ENCODE measurements around the gene BCDIN3D.
"Not testable (repeated sequence)": the region's sequence is repeated elsewhere in the genome, so short reads cannot be mapped to it uniquely, and the experiment has no call there.

The BCDIN3D gene

GRCh38 chr12:49882248-49882850, 39.4 kb upstream of the BCDIN3D start:
- H3K27ac Mint-ChIP-seq = no peak overlapping the region
- H3K4me1 Mint-ChIP-seq = no peaks in the 10 kb centered on the region
- no peaks in the 10 kb centered on the region for H3K36me3 Mint-ChIP-seq (ENCODE audit: low read depth)
- H3K9me3 Mint-ChIP-seq = peaks cover 31% of the 10 kb centered on the region
- ATAC-seq (no peak), DNase-seq (no peak)
- no peak overlapping the region for H3K4me3 Mint-ChIP-seq
- peaks cover 7% of the 10 kb centered on the region for H3K27me3 Mint-ChIP-seq

DNA sequence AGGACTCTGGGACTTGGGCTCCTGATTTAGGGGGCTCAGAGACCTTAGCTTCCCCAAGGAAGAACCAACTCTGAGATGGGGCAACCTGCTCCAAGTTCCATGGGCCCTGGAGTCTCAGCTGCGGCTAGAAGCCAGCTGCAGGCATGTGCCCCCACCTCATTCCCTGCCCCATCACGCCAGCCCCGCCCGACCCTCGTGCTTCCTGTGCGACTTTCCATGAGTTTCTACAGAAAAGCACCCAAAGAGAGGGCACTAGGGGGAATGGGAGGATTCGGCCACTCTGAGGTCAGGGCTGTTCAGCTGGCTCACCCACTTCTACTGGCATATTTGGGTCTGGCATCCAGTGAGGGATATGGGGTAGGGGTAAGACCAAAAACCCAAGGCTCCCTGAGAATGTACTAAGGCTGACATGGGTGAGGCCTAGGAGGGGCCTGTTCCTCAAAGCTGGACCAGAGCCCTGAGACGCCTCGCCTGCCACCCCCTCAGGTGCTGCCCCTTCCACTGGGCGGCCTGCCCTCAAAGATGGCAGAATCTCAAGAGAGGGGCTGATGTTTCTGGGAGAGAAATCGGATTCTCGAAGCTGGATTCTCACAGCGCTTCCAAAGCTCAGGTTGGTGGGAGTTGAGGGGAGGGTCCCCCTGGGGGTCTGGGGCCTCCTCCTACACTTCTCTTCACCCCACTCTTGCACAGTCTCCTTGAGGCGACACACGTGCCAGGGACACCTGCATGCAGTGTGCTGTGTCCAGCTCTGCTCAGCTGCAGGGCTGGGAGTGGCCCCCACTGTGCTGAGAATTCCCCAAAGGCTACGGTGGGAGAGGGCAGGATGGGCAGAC, 38.7 kb upstream of the BCDIN3D start:
- Mint-ChIP-seq H3K9me3 (peaks cover 31% of the 10 kb centered on the region), H3K4me1 (no peaks in the 10 kb centered on the region), H3K4me3 (no peak overlapping the region), H3K27me3 (peaks cover 7% of the 10 kb centered on the region), H3K36me3 (ENCODE audit: low read depth) (no peaks in the 10 kb centered on the region), H3K27ac (no peak overlapping the region)
- DNase-seq (no peak), ATAC-seq (no peak)

- peaks cover 7% of the 10 kb centered on the region for H3K27me3 Mint-ChIP-seq
- no peak for DNase-seq
- H3K36me3 Mint-ChIP-seq (ENCODE audit: low read depth) = no peaks in the 10 kb centered on the region
- peaks cover 31% of the 10 kb centered on the region for H3K9me3 Mint-ChIP-seq
- H3K4me1 Mint-ChIP-seq = no peaks in the 10 kb centered on the region
- no peak for ATAC-seq
- no peak overlapping the region for H3K27ac Mint-ChIP-seq
- H3K4me3 Mint-ChIP-seq = no peak overlapping the region
Measured at GRCh38 chr12:49880756-49881414, 38.0 kb upstream of the BCDIN3D start.

- H3K4me1 Mint-ChIP-seq; H3K4me3 Mint-ChIP-seq; H3K36me3 Mint-ChIP-seq (ENCODE audit: low read depth); DNase-seq; H3K27ac Mint-ChIP-seq; H3K27me3 Mint-ChIP-seq; ATAC-seq: not testable (repeated sequence)
- H3K9me3 Mint-ChIP-seq = peaks cover 31% of the 10 kb centered on the region
Measured at GRCh38 chr12:49879065-49879464, 36.2 kb upstream of the BCDIN3D start.

- Mint-ChIP-seq H3K27ac (no peak overlapping the region), H3K4me3 (no peak overlapping the region), H3K27me3 (peaks cover 2% of the 10 kb centered on the region), H3K4me1 (no peaks in the 10 kb centered on the region), H3K9me3 (peaks cover 31% of the 10 kb centered on the region), H3K36me3 (ENCODE audit: low read depth) (no peaks in the 10 kb centered on the region)
- no peak for DNase-seq
- ATAC-seq = no peak
Measured at GRCh38 chr12:49878021-49878420, 35.1 kb upstream of the BCDIN3D start.

DNA sequence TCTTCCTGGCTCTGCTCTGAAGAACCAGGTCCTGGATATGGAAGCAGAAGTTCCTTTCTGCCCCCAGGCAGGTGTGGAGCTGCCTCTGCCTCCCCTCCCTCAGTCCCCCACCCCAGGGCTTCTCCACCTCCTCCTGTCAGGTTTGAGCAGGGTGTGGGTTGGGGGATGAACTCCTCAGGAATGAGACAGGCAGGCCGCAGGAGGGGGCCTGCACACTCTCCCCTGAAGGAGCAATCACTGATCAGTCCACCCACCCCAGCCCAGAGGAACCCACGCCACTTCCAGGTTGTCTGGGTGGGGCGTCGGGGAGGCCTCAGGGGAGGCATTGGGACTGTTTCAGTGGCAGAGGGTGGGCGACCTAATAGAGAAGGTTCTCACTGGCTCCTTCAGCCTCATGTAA, 34.2 kb upstream of the BCDIN3D start:
- Mint-ChIP-seq H3K27me3 (peaks cover 2% of the 10 kb centered on the region), H3K36me3 (ENCODE audit: low read depth) (no peaks in the 10 kb centered on the region), H3K4me3 (no peak overlapping the region), H3K9me3 (peaks cover 31% of the 10 kb centered on the region), H3K4me1 (no peaks in the 10 kb centered on the region), H3K27ac (no peak overlapping the region)
- DNase-seq = no peak
- no peak for ATAC-seq

DNA sequence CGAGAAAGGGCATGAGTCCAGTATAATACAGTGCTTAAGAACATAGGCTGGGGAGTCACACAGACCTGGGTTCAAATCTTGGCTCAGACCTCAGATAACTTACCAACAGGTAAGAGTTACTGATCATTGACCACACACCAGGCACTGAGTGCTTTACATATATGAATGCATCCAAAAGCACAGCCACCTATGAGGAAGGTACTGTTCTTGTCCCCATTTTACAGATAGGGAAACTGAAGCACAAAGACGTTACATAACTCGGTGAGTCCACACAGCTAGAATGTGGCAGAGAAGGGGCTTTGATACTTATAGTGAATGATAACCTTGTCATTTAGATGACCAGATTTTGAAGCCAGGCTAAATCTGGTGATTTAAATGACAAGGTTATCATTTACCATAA, 33.2 kb upstream of the BCDIN3D start:
- H3K36me3 Mint-ChIP-seq (ENCODE audit: low read depth) = no peaks in the 10 kb centered on the region
- peaks cover 2% of the 10 kb centered on the region for H3K27me3 Mint-ChIP-seq
- H3K4me1 Mint-ChIP-seq = no peaks in the 10 kb centered on the region

GRCh38 chr12:49875115-49875720, 32.3 kb upstream of the BCDIN3D start:
- no peak overlapping the region for H3K27ac Mint-ChIP-seq
- ATAC-seq (no peak), DNase-seq (no peak)
- H3K4me1 Mint-ChIP-seq = no peaks in the 10 kb centered on the region
- peaks cover 26% of the 10 kb centered on the region for H3K9me3 Mint-ChIP-seq
- H3K36me3 Mint-ChIP-seq (ENCODE audit: low read depth) = no peaks in the 10 kb centered on the region
- H3K4me3 Mint-ChIP-seq = no peak overlapping the region
- H3K27me3 Mint-ChIP-seq = peaks cover 2% of the 10 kb centered on the region

More for the DNA sequence above, 33.2 kb upstream of the BCDIN3D start:
- ATAC-seq (no peak), DNase-seq (no peak)
- Mint-ChIP-seq H3K27ac (no peak overlapping the region), H3K9me3 (peaks cover 31% of the 10 kb centered on the region), H3K4me3 (no peak overlapping the region)

GRCh38 chr12:49874142-49874897, 31.4 kb upstream of the BCDIN3D start:
- DNase-seq = no peak
- ATAC-seq = no peak
- Mint-ChIP-seq H3K4me1 (no peaks in the 10 kb centered on the region), H3K27me3 (peaks cover 2% of the 10 kb centered on the region), H3K4me3 (no peak overlapping the region), H3K27ac (no peak overlapping the region), H3K9me3 (peaks cover 17% of the 10 kb centered on the region), H3K36me3 (ENCODE audit: low read depth) (no peaks in the 10 kb centered on the region)

DNA sequence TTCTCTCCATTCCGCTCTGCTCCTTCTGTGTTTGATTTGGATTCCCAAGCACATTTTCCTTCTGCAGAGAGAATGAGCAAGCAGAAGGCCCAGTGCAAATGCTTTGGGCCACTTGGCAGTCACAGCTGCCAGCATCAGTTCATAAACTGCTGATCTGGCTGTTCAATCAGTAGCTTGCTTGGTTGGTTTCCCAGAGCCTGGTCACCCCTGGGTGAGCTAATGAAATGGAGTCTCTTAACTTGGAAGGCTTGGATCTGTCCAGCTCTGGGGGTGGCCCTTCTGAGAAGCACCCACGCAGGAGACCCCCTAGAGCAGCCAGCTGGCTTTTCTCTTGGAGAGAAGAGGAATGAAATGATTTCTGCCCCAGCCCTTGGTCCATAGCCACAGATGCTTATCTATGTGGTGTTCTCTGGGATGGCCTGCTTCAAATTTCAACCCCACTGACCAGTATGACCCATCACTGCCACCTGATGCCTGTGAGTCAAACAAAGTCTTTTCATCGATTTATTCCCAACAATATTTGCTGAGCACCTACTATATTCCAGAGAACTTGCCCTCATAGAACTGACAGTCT, 30.5 kb upstream of the BCDIN3D start:
- DNase-seq (no peak), ATAC-seq (no peak)
- no peak overlapping the region for H3K4me3 Mint-ChIP-seq
- H3K4me1 Mint-ChIP-seq = no peaks in the 10 kb centered on the region
- H3K36me3 Mint-ChIP-seq (ENCODE audit: low read depth) = no peaks in the 10 kb centered on the region
- peaks cover 2% of the 10 kb centered on the region for H3K27me3 Mint-ChIP-seq
- peaks cover 9% of the 10 kb centered on the region for H3K9me3 Mint-ChIP-seq
- no peak overlapping the region for H3K27ac Mint-ChIP-seq

DNA sequence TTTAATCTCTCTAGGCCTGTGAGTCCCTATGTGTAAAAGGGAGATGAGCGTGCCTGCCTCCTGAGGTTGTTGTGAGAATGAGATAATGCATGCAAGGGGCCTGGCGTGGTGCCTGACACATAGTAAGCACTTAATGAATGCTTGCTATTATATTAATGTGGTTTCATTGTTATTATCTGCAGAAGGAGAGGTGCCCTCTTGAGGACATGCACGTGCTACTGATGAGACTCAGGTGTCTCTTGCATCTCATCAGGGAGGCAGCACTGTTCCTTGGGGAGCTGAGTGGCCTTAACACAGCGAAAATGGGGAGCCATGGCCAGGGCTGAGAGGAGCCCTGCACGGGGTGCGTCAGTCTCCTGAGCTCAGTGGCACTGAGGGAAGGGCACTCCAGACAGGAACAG, 29.9 kb upstream of the BCDIN3D start:
- Mint-ChIP-seq H3K4me3 (no peak overlapping the region), H3K4me1 (no peaks in the 10 kb centered on the region), H3K36me3 (ENCODE audit: low read depth) (no peaks in the 10 kb centered on the region), H3K27me3 (peaks cover 2% of the 10 kb centered on the region), H3K27ac (no peak overlapping the region), H3K9me3 (peaks cover 2% of the 10 kb centered on the region)
- ATAC-seq (no peak), DNase-seq (no peak)

GRCh38 chr12:49872381-49872780, 29.5 kb upstream of the BCDIN3D start:
- no peak overlapping the region for H3K27ac Mint-ChIP-seq

DNA sequence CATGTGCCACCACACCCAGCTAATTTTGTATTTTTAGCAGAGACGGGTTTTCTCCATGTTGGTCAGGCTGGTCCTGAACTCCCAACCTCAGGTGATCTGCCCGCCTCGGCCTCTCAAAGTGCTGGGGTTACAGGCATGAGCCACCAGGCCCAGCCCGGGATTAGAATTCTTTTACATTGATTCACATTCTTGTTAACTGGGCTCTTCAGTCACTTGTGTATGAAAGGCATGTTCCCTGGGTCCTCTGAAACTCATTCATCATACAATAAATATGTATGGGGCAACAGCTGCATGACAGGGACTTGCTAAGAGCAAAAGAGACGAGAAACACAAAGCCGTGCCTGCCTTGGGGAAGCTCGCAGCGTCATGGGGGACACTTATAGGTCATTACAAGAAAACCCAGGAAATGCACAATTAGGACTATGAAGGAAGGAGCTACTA, 28.9 kb upstream of the BCDIN3D start:
- not testable (repeated sequence) for DNase-seq; H3K27ac Mint-ChIP-seq; H3K9me3 Mint-ChIP-seq; H3K4me3 Mint-ChIP-seq; ATAC-seq; H3K27me3 Mint-ChIP-seq; H3K4me1 Mint-ChIP-seq; H3K36me3 Mint-ChIP-seq (ENCODE audit: low read depth)

More at GRCh38 chr12:49872381-49872780, 29.5 kb upstream of the BCDIN3D start:
- Mint-ChIP-seq H3K9me3 (no peaks in the 10 kb centered on the region), H3K4me3 (no peak overlapping the region), H3K27me3 (peaks cover 2% of the 10 kb centered on the region), H3K36me3 (ENCODE audit: low read depth) (no peaks in the 10 kb centered on the region), H3K4me1 (no peaks in the 10 kb centered on the region)
- DNase-seq = no peak
- no peak for ATAC-seq

DNA sequence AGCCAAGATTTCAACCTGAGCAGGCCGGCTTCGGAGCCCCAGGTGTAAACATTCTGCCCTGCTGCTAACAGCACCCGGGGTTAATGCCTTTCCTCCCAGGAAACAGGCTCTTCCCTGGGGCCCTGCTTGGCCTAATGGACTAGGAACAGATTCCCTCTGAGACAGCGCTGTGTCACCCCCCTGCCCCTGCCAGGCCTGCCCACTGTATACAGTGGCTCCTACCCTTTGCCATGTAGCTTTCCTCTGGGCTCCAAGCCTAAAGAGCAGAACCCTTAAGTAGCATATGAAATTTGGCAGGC, 28.3 kb upstream of the BCDIN3D start:
- no peaks in the 10 kb centered on the region for H3K9me3 Mint-ChIP-seq
- H3K36me3 Mint-ChIP-seq (ENCODE audit: low read depth) = no peaks in the 10 kb centered on the region
- peaks cover 2% of the 10 kb centered on the region for H3K27me3 Mint-ChIP-seq
- ATAC-seq (no peak), DNase-seq (no peak)
- no peak overlapping the region for H3K27ac Mint-ChIP-seq
- H3K4me3 Mint-ChIP-seq = no peak overlapping the region
- H3K4me1 Mint-ChIP-seq = no peaks in the 10 kb centered on the region
